Activated CD8-positive, alpha-beta memory T cell treated with anti-CD3 and anti-CD28 coated beads for 1 hour (primary cell): Measurements from ENCODE around the gene RPS13.
"Not testable (repeated sequence)": the region's sequence is repeated elsewhere in the genome, so short reads cannot be mapped to it uniquely, and the experiment has no call there.

ENCODE experiments used
- DNase-seq, 2 donors: peaks; one replicate each; pipeline ENCODE4 v3.0.0-alpha.2; 2020; ENCODE audit warnings: low read depth in 1 of 2; ENCODE audit errors: extremely low read depth in 1 of 2

The RPS13 gene

DNA sequence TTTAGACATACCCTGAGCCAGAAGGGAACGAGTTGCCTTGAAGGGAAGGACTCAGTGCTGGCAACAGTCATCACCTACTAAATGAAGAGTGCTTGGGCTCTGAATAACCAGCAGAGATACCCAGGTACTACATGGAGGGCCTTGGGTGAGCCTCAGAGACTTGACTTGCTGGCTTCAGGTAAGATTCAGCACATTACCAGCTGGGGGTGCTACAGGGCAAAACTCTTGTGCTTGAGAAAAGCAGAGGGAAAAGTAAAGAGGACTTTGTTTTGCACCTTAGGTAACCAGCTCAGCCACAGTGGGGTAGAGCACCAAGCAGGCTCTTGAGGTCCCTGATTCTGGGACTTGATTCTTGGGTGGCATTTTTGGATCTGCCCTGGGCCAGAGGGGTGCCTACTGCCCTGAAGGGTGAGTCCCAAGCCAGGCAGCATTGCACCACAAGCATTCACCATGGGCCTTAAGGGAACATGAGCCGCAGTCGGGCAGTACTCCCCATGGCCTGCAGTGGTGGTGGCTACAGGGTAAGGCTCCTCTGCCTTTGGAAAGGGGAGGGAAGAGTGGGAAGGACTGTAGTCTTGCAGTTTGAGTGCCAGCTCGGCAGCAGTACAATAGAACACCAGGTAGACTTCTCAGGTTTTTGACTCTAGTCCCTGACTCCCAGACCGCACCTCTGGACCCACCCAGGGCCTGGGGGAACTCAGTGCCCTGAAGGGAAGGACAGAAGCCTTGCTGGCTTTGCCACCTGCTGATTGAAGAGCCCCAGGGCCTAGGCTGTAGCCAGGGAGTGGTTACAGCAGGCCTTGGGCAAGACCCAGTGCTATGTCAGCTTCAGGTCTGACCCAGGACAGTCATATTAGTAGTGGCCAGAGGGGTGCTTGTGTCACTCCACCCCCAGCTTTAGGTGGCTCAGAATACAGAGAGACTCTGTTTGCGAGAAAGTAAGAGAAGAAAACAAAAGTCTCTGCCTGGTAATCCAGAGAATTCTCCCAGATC lies 40.5 kb downstream of the RPS13 start:
- DNase-seq = no peak

DNA sequence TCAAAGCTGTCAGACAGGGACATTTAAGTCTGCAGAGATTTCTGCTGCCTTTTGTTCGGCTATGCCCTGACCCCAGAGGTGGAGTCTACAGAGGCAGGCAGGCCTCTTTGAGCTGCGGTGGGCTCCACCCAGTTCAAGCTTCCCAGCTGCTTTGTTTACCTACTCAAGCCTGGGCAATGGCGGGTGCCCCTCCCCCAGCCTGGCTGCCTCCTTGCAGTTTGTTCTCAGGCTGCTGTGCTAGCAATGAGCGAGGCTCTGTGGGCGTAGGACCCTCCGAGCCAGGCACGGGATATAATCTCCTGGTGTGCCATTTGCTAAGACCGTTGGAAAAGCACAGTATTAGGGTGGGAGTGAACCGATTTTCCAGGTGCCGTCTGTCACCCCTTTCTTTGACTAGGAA lies 43.4 kb downstream of the RPS13 start:
- DNase-seq = not testable (repeated sequence)

DNA sequence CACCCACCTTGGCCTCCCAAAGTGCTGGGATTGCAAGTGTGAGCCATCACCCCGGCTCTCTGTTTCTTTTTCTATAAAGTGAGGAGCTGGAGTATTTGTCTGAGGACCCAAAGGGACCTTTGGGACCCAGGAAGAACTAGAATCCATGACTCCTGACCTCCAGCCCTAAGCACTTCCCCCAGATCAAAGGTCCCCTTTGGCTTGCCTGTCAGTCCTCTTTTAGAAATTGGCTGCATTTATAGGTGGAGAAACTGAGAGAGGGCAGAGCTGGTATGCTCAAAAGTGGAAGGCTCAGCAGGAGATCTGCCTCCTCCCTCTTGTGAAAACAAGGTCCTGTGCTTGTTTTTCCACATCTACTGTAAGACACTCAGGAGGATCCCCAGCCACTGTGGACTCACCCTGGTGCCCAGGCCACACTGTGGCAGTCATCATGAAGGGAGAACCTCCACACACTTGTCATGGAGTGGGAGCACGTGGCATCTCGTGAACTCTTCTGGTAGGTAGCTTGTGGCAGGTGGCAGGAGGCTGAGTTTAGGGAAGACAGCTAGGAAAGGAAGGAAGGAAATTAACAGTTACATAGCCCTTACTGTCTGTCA lies 50.9 kb downstream of the RPS13 start:
- DNase-seq = no peak

DNA sequence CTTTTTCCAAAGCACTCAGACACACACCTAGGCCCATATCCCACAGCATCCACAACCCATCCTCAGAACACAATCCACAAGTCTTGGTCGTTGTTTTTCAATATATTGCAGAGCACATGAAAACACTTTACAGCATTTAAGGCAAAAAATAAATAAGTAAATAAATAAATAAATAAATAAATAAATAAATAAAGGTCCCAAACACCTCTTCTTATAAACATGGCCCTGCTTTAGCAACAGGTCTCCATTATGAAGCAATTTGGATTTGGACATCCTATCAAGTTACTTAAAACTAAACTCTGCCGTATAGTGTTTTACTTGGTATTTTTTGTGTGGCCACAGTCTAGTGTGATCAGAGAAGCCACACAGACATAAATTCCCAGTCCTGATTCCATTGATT lies 52.5 kb downstream of the RPS13 start:
- DNase-seq = no peak
